A549 (cell line): ENCODE measurements around the gene PMVK.

Experiments
- CTCF ChIP-seq: fragments of >200 bp; sonication (Bioruptor Twin); formaldehyde crosslinking; IDR thresholded peaks from 3 replicates; pipeline ENCODE4 v1.5.1; 2016
- JUNB ChIP-seq: fragments of >200 bp; sonication (Bioruptor Twin); formaldehyde crosslinking; IDR thresholded peaks from 2 replicates; pipeline ENCODE4 v1.6.1; 2016
- MYC ChIP-seq: IDR thresholded peaks from 2 replicates; pipeline ENCODE4 v1.6.1; 2012; ENCODE audit warnings: mild to moderate bottlenecking, inconsistent platforms, low read length, improper control_type of control experiment, borderline replicate concordance
- PHF8 ChIP-seq: fragments of 200-600 bp; sonication (generic); IDR thresholded peaks from 2 replicates; pipeline ENCODE4 v1.6.1; 2016; ENCODE audit warnings: low read depth, mild to moderate bottlenecking, antibody characterized with exemption, moderate library complexity, borderline replicate concordance
- POLR2A ChIP-seq: IDR thresholded peaks from 2 replicates; pipeline ENCODE4 v1.6.1; 2012; ENCODE audit warnings: mild to moderate bottlenecking, low read length

GRCh38 chr1:154945160-154945961 lies 8.8 kb upstream of the PMVK start:
- TF ChIP-seq CTCF (no peak), POLR2A (no peak), MYC (no peak), JUNB (no peak), PHF8 (no peak)
